Kidney epithelial cell (primary cell): ENCODE measurements around the gene PACSIN2. TPM values are rescaled to one million over a fixed set of nuclear protein-coding genes. Genes with fewer than 3 reads are reported as not detected.

Experiments
- DNase-seq: peaks from one replicate; pipeline ENCODE4 v3.0.0-alpha.2; 2010; ENCODE audit warnings: low read depth
- H3K27me3 ChIP-seq: 2 replicates; pipeline ENCODE4 v1.6.0; 2011; ENCODE audit warnings: low read length; ENCODE audit not compliant: control insufficient read depth, insufficient read depth
- H3K36me3 ChIP-seq: 2 replicates; pipeline ENCODE4 v1.5.1; 2011; ENCODE audit warnings: low read length; ENCODE audit not compliant: control insufficient read depth, insufficient read depth
- H3K4me3 ChIP-seq: 2 replicates; pipeline ENCODE4 v1.5.1; 2011; ENCODE audit warnings: low read depth, mild to moderate bottlenecking, control low read depth, low read length
- total RNA-seq: library from RNA; depleted of rRNA; stranded (reverse); fragments of >200 nt; gene quantifications from 2 replicates; pipeline ENCODE4 v1.2.3, GENCODE V29; 2015
- TF ChIP-seq, protein P1 (sequence below): IDR thresholded peaks from 2 replicates; pipeline ENCODE4 v1.5.1; 2011; ENCODE audit warnings: mild to moderate bottlenecking, moderate library complexity, low read length, control low read depth, inconsistent platforms; ENCODE audit not compliant: insufficient read depth, poor library complexity, severe bottlenecking

The PACSIN2 gene
- total RNA-seq, 1 donor from 2014 or later: 62.9 TPM

DNA sequence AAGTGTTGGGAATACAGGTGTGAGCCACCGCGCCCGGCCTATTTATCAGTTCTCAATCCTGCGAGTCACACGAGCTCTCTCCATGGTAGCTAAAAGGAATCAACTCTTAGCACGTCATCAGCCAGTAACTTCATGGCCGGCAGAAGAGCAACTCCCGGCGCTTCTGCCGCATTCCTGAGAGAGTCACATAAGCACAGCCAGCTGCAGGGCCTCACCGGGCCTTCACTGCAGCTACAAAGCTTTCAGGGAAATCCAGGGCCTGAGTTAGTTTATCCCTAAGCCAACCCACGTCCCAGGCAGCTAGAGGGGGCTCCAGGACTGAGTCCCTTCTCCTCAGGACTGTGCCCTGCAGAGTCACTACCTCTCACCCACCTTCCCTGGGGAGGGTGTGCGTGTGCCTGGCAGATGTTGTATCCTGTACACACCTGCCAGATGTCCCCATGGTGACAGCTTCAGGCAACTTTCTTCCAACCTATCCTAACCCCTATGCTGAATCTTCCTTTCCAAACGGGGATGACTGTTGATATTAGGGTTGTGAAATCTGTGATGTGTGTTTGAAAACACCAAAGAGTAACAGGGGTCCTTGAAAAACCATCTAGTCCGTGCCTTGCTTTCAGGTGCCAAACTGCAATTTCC is 112.0 kb downstream of the PACSIN2 start:
- Histone ChIP-seq H3K4me3 (no peak overlapping the region), H3K36me3 (peaks cover 3% of the 10 kb centered on the region), H3K27me3 (no peaks in the 10 kb centered on the region)
- DNase-seq: no peak
- TF ChIP-seq, protein P1, sequence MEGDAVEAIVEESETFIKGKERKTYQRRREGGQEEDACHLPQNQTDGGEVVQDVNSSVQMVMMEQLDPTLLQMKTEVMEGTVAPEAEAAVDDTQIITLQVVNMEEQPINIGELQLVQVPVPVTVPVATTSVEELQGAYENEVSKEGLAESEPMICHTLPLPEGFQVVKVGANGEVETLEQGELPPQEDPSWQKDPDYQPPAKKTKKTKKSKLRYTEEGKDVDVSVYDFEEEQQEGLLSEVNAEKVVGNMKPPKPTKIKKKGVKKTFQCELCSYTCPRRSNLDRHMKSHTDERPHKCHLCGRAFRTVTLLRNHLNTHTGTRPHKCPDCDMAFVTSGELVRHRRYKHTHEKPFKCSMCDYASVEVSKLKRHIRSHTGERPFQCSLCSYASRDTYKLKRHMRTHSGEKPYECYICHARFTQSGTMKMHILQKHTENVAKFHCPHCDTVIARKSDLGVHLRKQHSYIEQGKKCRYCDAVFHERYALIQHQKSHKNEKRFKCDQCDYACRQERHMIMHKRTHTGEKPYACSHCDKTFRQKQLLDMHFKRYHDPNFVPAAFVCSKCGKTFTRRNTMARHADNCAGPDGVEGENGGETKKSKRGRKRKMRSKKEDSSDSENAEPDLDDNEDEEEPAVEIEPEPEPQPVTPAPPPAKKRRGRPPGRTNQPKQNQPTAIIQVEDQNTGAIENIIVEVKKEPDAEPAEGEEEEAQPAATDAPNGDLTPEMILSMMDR: no peak

DNA sequence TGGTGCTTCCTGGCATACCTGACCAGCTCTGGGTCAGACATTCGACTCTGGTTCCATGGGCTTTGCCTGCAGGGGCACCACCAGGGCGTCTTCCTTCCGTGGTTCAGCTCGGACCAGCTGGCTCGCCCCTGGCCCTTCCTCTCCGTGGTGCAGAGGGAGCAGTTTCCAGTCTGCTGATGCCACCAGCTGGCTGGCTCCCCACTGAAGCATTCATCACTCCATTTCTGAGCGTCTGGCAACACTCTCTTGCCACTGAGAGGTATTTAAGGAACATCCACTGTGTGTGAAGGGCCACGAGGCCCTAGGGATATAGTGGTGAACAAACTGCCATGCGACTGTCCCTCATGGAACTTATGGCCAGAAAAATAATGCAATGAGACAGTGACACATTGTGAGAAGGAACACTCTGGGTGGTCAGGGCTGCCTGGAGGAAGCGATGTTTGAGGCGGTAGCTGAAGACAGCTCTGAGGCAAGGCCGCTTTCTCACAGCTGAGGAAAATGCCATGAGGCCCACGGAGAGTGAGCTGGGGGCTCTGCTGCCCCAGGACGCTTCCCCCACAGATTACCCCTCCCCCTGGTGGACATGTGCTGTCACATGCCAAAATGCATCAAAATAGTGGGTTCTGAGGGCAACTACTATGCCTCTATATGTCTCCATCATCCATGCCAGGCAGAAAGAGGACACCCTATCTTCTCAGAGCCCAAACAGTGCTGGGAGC is 113.0 kb downstream of the PACSIN2 start:
- no peaks in the 10 kb centered on the region for H3K27me3 ChIP-seq
- H3K36me3 ChIP-seq: peaks cover 3% of the 10 kb centered on the region
- TF ChIP-seq, protein P1: peak; percentile 24
- H3K4me3 ChIP-seq: no peak overlapping the region
- no peak for DNase-seq

DNA sequence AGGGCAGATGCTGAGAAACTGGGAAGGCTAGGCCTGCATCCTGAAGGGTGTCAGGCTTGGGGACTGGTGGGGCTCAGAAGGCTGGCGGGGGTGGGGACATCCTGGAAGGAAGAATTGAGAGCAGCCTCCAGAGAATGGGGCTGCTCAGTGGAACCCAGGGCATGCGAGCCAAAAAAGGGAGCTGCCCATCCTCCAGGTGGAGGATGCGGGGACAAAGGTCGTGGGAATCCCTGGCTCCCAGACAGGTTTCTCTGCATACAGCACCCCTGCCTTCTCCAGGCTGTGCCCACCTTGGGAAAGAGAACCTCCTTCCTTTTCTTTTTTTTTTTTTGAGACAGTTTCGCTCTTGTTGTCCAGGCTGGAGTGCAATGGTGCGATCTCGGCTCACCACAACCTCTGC is 117.0 kb downstream of the PACSIN2 start:
- DNase-seq: no peak
- Histone ChIP-seq H3K36me3 (peaks cover 3% of the 10 kb centered on the region), H3K27me3 (no peaks in the 10 kb centered on the region), H3K4me3 (no peak overlapping the region)
- TF ChIP-seq, protein P1: no peak

DNA sequence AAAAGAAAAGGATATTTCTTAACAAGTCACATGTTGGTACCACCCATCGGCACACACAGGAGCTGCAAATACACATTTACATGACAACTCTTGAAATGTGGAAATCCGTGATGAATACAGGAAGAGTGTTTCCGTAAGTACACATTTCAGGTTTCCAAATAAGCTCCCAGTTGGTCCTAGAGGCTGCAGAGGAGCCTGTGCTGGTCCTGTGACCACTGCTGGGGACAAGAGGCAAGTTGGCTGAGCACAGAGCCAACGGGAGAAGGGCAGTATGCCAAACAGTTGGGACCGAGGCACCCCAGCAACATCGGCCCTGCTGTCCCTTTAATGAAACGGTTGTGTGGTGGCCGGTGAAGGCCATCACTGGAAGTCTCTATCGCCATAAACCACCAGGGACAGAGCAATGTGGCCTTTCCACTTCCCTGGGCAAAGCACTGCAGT is 119.4 kb downstream of the PACSIN2 start:
- H3K4me3 ChIP-seq: no peak overlapping the region
- DNase-seq: no peak
- H3K36me3 ChIP-seq: peaks cover 1% of the 10 kb centered on the region
- TF ChIP-seq, protein P1: no peak
- no peaks in the 10 kb centered on the region for H3K27me3 ChIP-seq

DNA sequence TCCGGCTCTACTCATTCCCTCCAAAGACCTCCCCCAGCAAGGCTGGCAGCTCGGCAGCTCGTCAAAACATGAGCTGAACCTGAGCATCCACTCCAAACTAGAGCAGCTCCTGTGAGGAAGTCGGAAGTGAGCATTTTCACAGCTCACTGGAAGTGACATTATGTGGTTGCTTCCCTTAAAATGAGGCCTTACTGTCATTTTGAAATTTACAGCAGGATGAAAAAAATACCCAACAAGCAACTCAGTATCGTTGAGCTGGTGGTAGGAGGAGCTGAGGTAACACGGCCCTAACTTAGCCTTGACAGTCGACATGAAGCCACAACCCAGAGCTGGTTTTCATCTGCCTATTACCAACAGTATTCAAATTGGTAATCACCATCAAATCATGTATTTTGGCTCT is 119.9 kb downstream of the PACSIN2 start:
- H3K27me3 ChIP-seq: no peaks in the 10 kb centered on the region
- H3K36me3 ChIP-seq: peaks cover 1% of the 10 kb centered on the region
- H3K4me3 ChIP-seq: no peak overlapping the region
- DNase-seq: no peak
- TF ChIP-seq, protein P1: no peak
